AML-193 (cell line): Measurements from ENCODE around the gene ZBTB42.
A peak's percentile ranks its signal among the peaks of the same experiment; 100 is the strongest.
"Not testable (repeated sequence)": the region's sequence is repeated elsewhere in the genome, so short reads cannot be mapped to it uniquely, and the experiment has no call there.

Source experiments
- DNase-seq, 2 experiments: peaks; one replicate each; lab custom pipeline; 2025; lab: John Stamatoyannopoulos, UW

ZBTB42 gene

GRCh38 chr14:104806625-104807465, 5.9 kb downstream of the ZBTB42 start:
- no peak for DNase-seq

GRCh38 chr14:104808456-104808855, 7.6 kb downstream of the ZBTB42 start:
- no peak for DNase-seq

GRCh38 chr14:104810316-104810715, 9.4 kb downstream of the ZBTB42 start:
- no peak for DNase-seq

GRCh38 chr14:104813286-104813685, 12.4 kb downstream of the ZBTB42 start:
- DNase-seq: no peak

- not testable (repeated sequence) for DNase-seq
These were observed 13.8 kb downstream of the ZBTB42 start for GRCh38 chr14:104814701-104815100.

GRCh38 chr14:104816616-104816884, 15.6 kb downstream of the ZBTB42 start:
- DNase-seq: no peak

- no peak for DNase-seq
These were observed 17.2 kb downstream of the ZBTB42 start for GRCh38 chr14:104817930-104818713.

- no peak for DNase-seq
These were observed 17.8 kb downstream of the ZBTB42 start for GRCh38 chr14:104818714-104819161.

- no peak for DNase-seq
These were observed 18.5 kb downstream of the ZBTB42 start for GRCh38 chr14:104819361-104819781.

GRCh38 chr14:104820669-104821228, 19.8 kb downstream of the ZBTB42 start:
- DNase-seq: no peak

- no peak for DNase-seq
These were observed 20.5 kb downstream of the ZBTB42 start for GRCh38 chr14:104821229-104821945.

GRCh38 chr14:104821971-104822608, 21.2 kb downstream of the ZBTB42 start:
- no peak for DNase-seq

GRCh38 chr14:104822821-104823615, 22.1 kb downstream of the ZBTB42 start:
- no peak for DNase-seq

- no peak for DNase-seq
These were observed 23.6 kb downstream of the ZBTB42 start for GRCh38 chr14:104824353-104824997.

GRCh38 chr14:104826189-104826860, 25.4 kb downstream of the ZBTB42 start:
- peak; percentile 57 to 69 for DNase-seq

GRCh38 chr14:104826861-104827176, 25.9 kb downstream of the ZBTB42 start:
- no peak for DNase-seq

GRCh38 chr14:104827177-104828055, 26.5 kb downstream of the ZBTB42 start:
- DNase-seq: peak; percentile 26 to 54

- no peak for DNase-seq
These were observed 29.9 kb downstream of the ZBTB42 start for GRCh38 chr14:104830781-104831180.
